ENCODE results near the gene ALG3. TPM values are rescaled to one million over a fixed set of nuclear protein-coding genes. Genes with fewer than 3 reads are reported as not detected.

The ALG3 gene
- total RNA-seq, 1 experiment from 2014 or later, result 68.8 TPM

DNA sequence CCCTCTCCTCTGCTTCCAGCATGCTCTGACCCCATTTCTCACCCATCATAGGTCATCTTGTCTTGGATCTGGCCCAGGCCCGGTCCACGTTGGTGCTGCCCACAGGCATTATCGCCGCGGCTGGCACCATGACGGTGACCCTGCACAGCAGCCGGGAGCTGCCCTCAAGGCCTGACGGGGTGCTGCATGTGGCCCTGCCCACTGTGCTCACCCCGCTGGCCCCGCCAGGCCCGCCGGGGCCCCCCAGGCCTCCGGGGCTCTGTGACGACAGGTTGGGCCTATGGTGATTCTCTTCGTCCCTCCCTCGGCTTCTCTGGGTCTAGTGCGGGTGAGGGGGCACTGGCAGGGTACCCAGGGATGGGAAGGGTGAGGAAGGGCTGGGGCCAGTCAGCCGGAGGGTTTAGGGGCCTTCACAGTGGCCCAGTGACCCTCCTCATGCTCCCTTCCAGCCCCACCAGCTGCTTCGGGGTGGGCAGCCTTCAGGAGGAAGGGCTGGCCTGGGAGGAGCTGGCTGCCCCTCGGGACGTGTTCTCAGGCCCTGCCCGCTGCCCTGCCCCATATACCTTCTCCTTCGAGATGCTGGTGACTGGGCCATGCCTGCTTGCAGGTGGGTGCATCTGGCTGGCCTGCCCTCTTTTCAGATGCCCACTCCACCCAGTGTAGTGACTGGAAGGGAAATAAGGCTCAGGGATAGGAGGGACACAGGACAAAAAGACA lies 15.5 kb downstream of the ALG3 start:
- no peak overlapping the region for H3K27ac ChIP-seq (ENCODE audit: low read depth, low read length, poor library complexity, severe bottlenecking)
- no TSS peak for BruUV-seq (replicated peaks)
- no peaks in the 10 kb centered on the region for H3K36me3 ChIP-seq (ENCODE audit: insufficient read depth, low read length, poor library complexity, severe bottlenecking)
- peaks cover 44% of the 10 kb centered on the region for H3K27me3 ChIP-seq (replicated peaks; ENCODE audit: insufficient read depth, low read depth, low read length, poor library complexity)
- ChIA-PET POLR2A (ENCODE audit: low non-redundant PET) (no interaction called here), CTCF (no interaction called here)
- peaks cover 5% of the 10 kb centered on the region for H3K4me1 ChIP-seq (ENCODE audit: insufficient read depth, low read length, poor library complexity, severe bottlenecking)
- no peak overlapping the region for H3K4me3 ChIP-seq (ENCODE audit: low read depth, low read length, poor library complexity, severe bottlenecking)
- intact Hi-C loops (cut with micrococcal nuclease; ENCODE audit: unreplicated experiment), result no loop called here
- no peak for TF ChIP-seq EZH2 (IDR thresholded peaks at IDR 0.05; ENCODE audit: borderline replicate concordance, low read depth, low read length, poor library complexity, severe bottlenecking)
- TF ChIP-seq, protein P1, sequence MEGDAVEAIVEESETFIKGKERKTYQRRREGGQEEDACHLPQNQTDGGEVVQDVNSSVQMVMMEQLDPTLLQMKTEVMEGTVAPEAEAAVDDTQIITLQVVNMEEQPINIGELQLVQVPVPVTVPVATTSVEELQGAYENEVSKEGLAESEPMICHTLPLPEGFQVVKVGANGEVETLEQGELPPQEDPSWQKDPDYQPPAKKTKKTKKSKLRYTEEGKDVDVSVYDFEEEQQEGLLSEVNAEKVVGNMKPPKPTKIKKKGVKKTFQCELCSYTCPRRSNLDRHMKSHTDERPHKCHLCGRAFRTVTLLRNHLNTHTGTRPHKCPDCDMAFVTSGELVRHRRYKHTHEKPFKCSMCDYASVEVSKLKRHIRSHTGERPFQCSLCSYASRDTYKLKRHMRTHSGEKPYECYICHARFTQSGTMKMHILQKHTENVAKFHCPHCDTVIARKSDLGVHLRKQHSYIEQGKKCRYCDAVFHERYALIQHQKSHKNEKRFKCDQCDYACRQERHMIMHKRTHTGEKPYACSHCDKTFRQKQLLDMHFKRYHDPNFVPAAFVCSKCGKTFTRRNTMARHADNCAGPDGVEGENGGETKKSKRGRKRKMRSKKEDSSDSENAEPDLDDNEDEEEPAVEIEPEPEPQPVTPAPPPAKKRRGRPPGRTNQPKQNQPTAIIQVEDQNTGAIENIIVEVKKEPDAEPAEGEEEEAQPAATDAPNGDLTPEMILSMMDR (conservative IDR thresholded peaks at IDR 0.05; ENCODE audit: low read depth, low read length), result no peak
- DNase-seq (ENCODE audit: low spot score), result no peak
- no peaks in the 10 kb centered on the region for H3K9me3 ChIP-seq (ENCODE audit: low read depth, low read length, poor library complexity, severe bottlenecking)

DNA sequence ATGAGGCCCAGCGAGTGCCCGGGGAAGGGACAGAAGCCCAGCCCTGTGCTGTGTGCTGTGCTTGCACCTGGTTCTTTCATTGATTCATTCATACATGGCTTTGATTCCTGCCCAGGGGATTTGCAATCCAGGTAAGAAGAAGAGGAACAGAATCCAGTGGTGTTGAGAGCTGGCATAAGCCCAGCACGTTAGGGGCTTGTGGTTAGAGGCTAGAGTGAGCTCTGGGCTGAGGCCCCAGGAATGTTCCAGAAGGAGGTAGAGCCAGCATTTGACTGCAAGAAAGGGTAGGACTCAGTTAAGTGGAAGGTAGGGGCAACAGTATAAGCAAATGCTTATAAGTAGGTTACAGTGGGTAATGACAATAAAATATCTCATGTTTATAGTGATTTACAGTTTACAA lies 17.1 kb downstream of the ALG3 start:
- Histone ChIP-seq H3K4me3 (ENCODE audit: low read depth, low read length, poor library complexity, severe bottlenecking) (no peak overlapping the region), H3K36me3 (ENCODE audit: insufficient read depth, low read length, poor library complexity, severe bottlenecking) (no peaks in the 10 kb centered on the region), H3K27me3 (replicated peaks; ENCODE audit: insufficient read depth, low read depth, low read length, poor library complexity) (peaks cover 51% of the 10 kb centered on the region), H3K4me1 (ENCODE audit: insufficient read depth, low read length, poor library complexity, severe bottlenecking) (peaks cover 5% of the 10 kb centered on the region), H3K9me3 (ENCODE audit: low read depth, low read length, poor library complexity, severe bottlenecking) (no peaks in the 10 kb centered on the region), H3K27ac (ENCODE audit: low read depth, low read length, poor library complexity, severe bottlenecking) (no peak overlapping the region)
- no peak for TF ChIP-seq EZH2 (IDR thresholded peaks at IDR 0.05; ENCODE audit: borderline replicate concordance, low read depth, low read length, poor library complexity, severe bottlenecking)
- TF ChIP-seq, protein P1 (conservative IDR thresholded peaks at IDR 0.05; ENCODE audit: low read depth, low read length), result no peak
- ChIA-PET CTCF (no interaction called here), POLR2A (ENCODE audit: low non-redundant PET) (no interaction called here)
- DNase-seq (ENCODE audit: low spot score), result no peak
- intact Hi-C loops (cut with micrococcal nuclease; ENCODE audit: unreplicated experiment), result no loop called here
- no TSS peak for BruUV-seq (replicated peaks)

DNA sequence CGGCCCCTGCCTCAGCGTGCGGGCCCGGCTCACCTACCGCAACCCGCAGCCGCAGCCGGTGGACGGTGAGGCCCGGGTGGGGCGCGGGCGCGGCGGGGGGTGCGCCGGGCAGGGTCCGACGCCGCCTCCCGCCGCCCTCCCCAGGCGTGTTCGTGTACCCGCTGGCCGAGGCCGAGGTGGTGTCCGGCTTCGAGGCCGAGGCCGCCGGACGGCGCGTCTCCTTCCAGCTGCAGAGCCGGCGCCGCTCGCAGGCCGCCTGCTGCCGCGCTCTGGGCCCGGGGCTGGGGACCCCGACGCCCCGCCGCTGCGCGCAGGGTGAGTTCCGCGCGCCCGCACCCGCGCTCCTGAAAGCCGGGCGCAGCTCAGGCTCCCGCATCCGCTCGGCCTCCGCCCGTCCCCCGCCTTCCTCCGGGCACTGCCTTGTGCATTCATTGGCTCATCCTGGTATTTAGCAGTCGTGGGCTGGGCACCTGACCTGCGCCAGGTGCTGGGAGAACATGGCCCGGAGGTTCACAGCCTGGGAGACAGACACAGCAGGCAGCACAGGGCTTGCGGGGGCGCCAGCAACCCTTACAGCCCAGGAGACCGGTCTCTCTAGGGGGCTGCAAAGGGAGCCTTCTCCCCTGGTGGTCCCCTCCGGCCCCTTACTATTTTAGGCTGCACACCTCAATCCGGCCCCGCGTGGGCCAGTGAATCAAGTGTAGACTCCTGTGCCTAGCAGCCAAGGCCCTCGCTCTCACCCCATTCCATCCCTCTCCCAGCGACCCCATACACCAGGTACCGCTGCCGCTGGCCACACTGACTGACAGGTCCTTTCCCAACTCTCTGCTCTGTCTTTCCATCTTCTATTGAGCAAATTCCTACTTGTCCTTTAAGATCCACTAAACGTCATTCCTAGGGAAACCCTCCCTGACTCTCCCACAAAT lies 17.9 kb downstream of the ALG3 start:
- POLR2A ChIA-PET (ENCODE audit: low non-redundant PET), result no interaction called here

More for the DNA sequence above, 17.9 kb downstream of the ALG3 start:
- TF ChIP-seq, protein P1 (conservative IDR thresholded peaks at IDR 0.05; ENCODE audit: low read depth, low read length), result no peak
- peak; percentile 90 for TF ChIP-seq EZH2 (IDR thresholded peaks at IDR 0.05; ENCODE audit: borderline replicate concordance, low read depth, low read length, poor library complexity, severe bottlenecking)
- no peaks in the 10 kb centered on the region for H3K36me3 ChIP-seq (ENCODE audit: insufficient read depth, low read length, poor library complexity, severe bottlenecking)
- H3K27ac ChIP-seq (ENCODE audit: low read depth, low read length, poor library complexity, severe bottlenecking), result no peak overlapping the region
- peak overlapping the region; percentile 47 for H3K4me3 ChIP-seq (ENCODE audit: low read depth, low read length, poor library complexity, severe bottlenecking)
- intact Hi-C loops (cut with micrococcal nuclease; ENCODE audit: unreplicated experiment), result no loop called here
- no TSS peak for BruUV-seq (replicated peaks)
- CTCF ChIA-PET, result no interaction called here
- no peaks in the 10 kb centered on the region for H3K9me3 ChIP-seq (ENCODE audit: low read depth, low read length, poor library complexity, severe bottlenecking)
- no peak for DNase-seq (ENCODE audit: low spot score)
- H3K27me3 ChIP-seq (replicated peaks; ENCODE audit: insufficient read depth, low read depth, low read length, poor library complexity), result peaks cover 58% of the 10 kb centered on the region
- H3K4me1 ChIP-seq (ENCODE audit: insufficient read depth, low read length, poor library complexity, severe bottlenecking), result peaks cover 5% of the 10 kb centered on the region

Measured in A673 (cell line).